GM12878 (cell line): Measurements from ENCODE around the gene PCK2. TPM values are rescaled to one million over a fixed set of nuclear protein-coding genes. Genes with fewer than 3 reads are reported as not detected.

Source experiments
- ATF7 ChIP-seq: fragments of 450-650 bp; IDR thresholded peaks from 2 replicates; pipeline ENCODE4 v1.6.1; 2016; ENCODE audit warnings: low read depth, mild to moderate bottlenecking
- E2F8 ChIP-seq: fragments of 450-650 bp; IDR thresholded peaks from 2 replicates; pipeline ENCODE4 v1.6.1; 2018; ENCODE audit warnings: mild to moderate bottlenecking, low read depth, moderate library complexity; ENCODE audit not compliant: partially characterized antibody
- GABPA ChIP-seq: IDR thresholded peaks from 2 replicates; pipeline ENCODE4 v1.6.1; 2014; ENCODE audit warnings: antibody characterized with exemption, low read depth, mild to moderate bottlenecking, inconsistent platforms
- HDAC6 ChIP-seq: fragments of 200-600 bp; sonication (generic); IDR thresholded peaks from one replicate; pipeline ENCODE4 v1.8.0; 2017; ENCODE audit warnings: antibody characterized with exemption; ENCODE audit not compliant: unreplicated experiment
- IKZF1 ChIP-seq: fragments of 450-650 bp; conservative IDR thresholded peaks from 2 replicates; pipeline ENCODE4 v1.6.1; 2017; ENCODE audit warnings: antibody characterized with exemption, mild to moderate bottlenecking
- IKZF2 ChIP-seq, 2 experiments: fragments of 450-650 bp; IDR thresholded peaks; 2 replicates each; pipeline ENCODE4 v1.6.1; 2017; ENCODE audit warnings: mild to moderate bottlenecking in 2 of 2, moderate library complexity in 2 of 2
- MYC ChIP-seq: IDR thresholded peaks from 2 replicates; pipeline ENCODE4 v1.6.1; 2011; ENCODE audit warnings: mild to moderate bottlenecking, low read length, moderate library complexity, inconsistent platforms; ENCODE audit not compliant: insufficient read depth, insufficient replicate concordance, insufficient read length, severe bottlenecking
- NBN ChIP-seq: fragments of 450-650 bp; IDR thresholded peaks from 2 replicates; pipeline ENCODE4 v1.6.1; 2016
- PAX5 ChIP-seq: IDR thresholded peaks from 2 replicates; pipeline ENCODE4 v1.6.1; 2011; ENCODE audit warnings: low read depth, low read length, borderline replicate concordance
- PBX3 ChIP-seq: IDR thresholded peaks from 2 replicates; pipeline ENCODE4 v1.6.1; 2011; ENCODE audit warnings: mild to moderate bottlenecking, low read depth, low read length, moderate library complexity; ENCODE audit not compliant: insufficient replicate concordance
- POLR2AphosphoS5 ChIP-seq: IDR thresholded peaks from 2 replicates; pipeline ENCODE4 v1.6.1; 2011; ENCODE audit warnings: mild to moderate bottlenecking, low read length, inconsistent platforms
- RAD51 ChIP-seq: fragments of 450-650 bp; IDR thresholded peaks from 2 replicates; pipeline ENCODE4 v1.6.1; 2016; ENCODE audit warnings: moderate library complexity, mild to moderate bottlenecking, inconsistent platforms
- RCOR1 ChIP-seq: conservative IDR thresholded peaks from 2 replicates; pipeline ENCODE4 v1.6.1; 2012; ENCODE audit warnings: low read depth, low read length, improper control_type of control experiment
- SREBF1 ChIP-seq: IDR thresholded peaks from 2 replicates; pipeline ENCODE4 v1.6.1; 2012; ENCODE audit warnings: mild to moderate bottlenecking, low read length
- SRF ChIP-seq, 2 experiments: IDR thresholded peaks; 2 replicates each; pipeline ENCODE4 v1.6.1; 2011; ENCODE audit warnings: low read depth in 2 of 2, low read length in 2 of 2, mild to moderate bottlenecking in 1 of 2, moderate library complexity in 1 of 2
- STAT1 ChIP-seq: fragments of 450-650 bp; conservative IDR thresholded peaks from 2 replicates; pipeline ENCODE4 v1.6.1; 2014; ENCODE audit warnings: antibody characterized with exemption, mild to moderate bottlenecking
- STAT3 ChIP-seq: IDR thresholded peaks from 2 replicates; pipeline ENCODE4 v1.6.1; 2011; ENCODE audit warnings: low read depth, low read length, improper control_type of control experiment
- TBL1XR1 ChIP-seq: IDR thresholded peaks from 2 replicates; pipeline ENCODE4 v1.6.1; 2012; ENCODE audit warnings: low read depth, low read length, improper control_type of control experiment
- ZBTB11 ChIP-seq: fragments of 450-650 bp; formaldehyde crosslinking; IDR thresholded peaks from 2 replicates; pipeline ENCODE4 v1.5.0; 2022; ENCODE audit warnings: mild to moderate bottlenecking, missing genetic modification characterization
- polyA plus RNA-seq, 11 experiments: library from polyadenylated mRNA; depleted of rRNA in 4 of 11; unstranded in 6 of 11; stranded (reverse) in 5 of 11; fragments of >200 nt; fragmentation: Nextera tagmentation in 4 of 11; fragmentation: Illumina TruSeq in 1 of 11; extraction: Ambion mirVana in 4 of 11; extraction: Trizol in 1 of 11; gene quantifications; 1 replicate in 1 of 11; 2 replicates in 10 of 11; pipeline versions ENCODE4 v1.2.1 to v1.2.3, GENCODE V29; 2011 to 2016; ENCODE audit warnings: inconsistent platforms in 2 of 11, missing spikeins in 2 of 11, low read depth in 1 of 11
- total RNA-seq, 4 experiments: library from RNA; depleted of rRNA in 3 of 4; stranded (reverse); fragments of >200 nt in 3 of 4; fragmentation: Illumina TruSeq in 1 of 4; extraction: Trizol in 1 of 4; gene quantifications; 2 replicates each; pipeline versions ENCODE4 v1.2.1 to v1.2.3, GENCODE V29; 2013 to 2021

The PCK2 gene
- total and polyA plus RNA-seq, 10 of the 15 experiments (the other 5 are each of a cell fraction or from before 2014, with no cell fraction given): 6.6 to 110 (median 44.6) TPM

- TF ChIP-seq STAT1: peak; percentile 62; the same call in 1 of the 2 replicates
- TF ChIP-seq RAD51: peak; percentile 94
- TF ChIP-seq IKZF1: peak; percentile 23
- peak; percentile 71 for TF ChIP-seq MYC
- peak; percentile 63 for TF ChIP-seq POLR2AphosphoS5
- TF ChIP-seq RCOR1: peak; percentile 22; the same call in 1 of the 2 replicates
- no peak for TF ChIP-seq GABPA
- no peak; the same call in none of the 2 replicates for TF ChIP-seq NBN
- peak; percentile 60; the same call in 1 of the 2 replicates for TF ChIP-seq TBL1XR1
- TF ChIP-seq ATF7: no peak; the same call in 1 of the 2 replicates
- peak in 1 of 2 experiments; percentile 33; a peak in 1 of 4 replicates for TF ChIP-seq SRF (IDR thresholded peaks at IDR 0.05; ENCODE audit: low read depth in 2 of 2, low read length in 2 of 2)
- 0 out of 2 replicates have a peak, but pooled peaks have one; percentile 3 for TF ChIP-seq SREBF1
- no peak for TF ChIP-seq IKZF2 (IDR thresholded peaks at IDR 0.05)
- TF ChIP-seq STAT3: no peak
- TF ChIP-seq PBX3: peak; percentile 96
- no peak for TF ChIP-seq E2F8
- peak; percentile 49; the same call in 1 of the 2 replicates for TF ChIP-seq PAX5
- TF ChIP-seq ZBTB11 (CRISPR knock-in tag): no peak
- no peak for TF ChIP-seq HDAC6
These were observed 20.7 kb downstream of the PCK2 start, which contains the start of the genes DCAF11 and NRL (continued) for GRCh38 chr14:24114532-24115421.
